ENCODE data around the gene ROR1.

The ROR1 gene

GRCh38 chr1:64162151-64162550 lies 388.3 kb downstream of the ROR1 start:
- TF ChIP-seq SIN3A (IDR thresholded peaks at IDR 0.05; ENCODE audit: borderline replicate concordance, insufficient read depth, low read length) (no peak), POLR2AphosphoS5 (IDR thresholded peaks at IDR 0.05; ENCODE audit: low read depth, low read length) (no peak), TAF1 (IDR thresholded peaks at IDR 0.05; ENCODE audit: borderline replicate concordance, insufficient read depth, low read length) (no peak), REST (IDR thresholded peaks at IDR 0.05; ENCODE audit: insufficient read depth in 1 of 2, low read depth in 2 of 2, low read length in 2 of 2) (no peak), FOXP2 (optimal IDR thresholded peaks at IDR 0.05; ENCODE audit: borderline replicate concordance, extremely low read depth, extremely low read length, insufficient read depth) (no peak)

DNA sequence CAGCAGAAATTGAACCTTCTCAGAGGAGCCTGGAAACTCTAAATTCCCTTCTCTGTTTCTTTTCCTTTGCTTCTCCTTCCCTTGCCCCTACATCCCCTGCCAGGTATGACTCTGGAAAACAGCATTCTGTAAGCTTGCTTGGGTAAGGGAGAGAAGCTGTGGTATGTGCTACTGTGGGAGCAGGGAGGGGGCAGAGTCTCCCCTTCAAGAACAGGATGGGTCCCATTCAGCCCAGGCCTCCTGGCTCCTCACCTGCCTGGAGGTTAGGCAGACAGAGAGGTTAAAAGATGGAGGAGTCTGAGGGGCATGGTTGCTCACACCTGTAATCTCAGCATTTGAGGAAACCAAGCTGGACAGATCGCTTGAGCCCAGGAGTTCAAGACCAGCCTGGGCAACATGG lies 389.0 kb downstream of the ROR1 start:
- TF ChIP-seq TAF1 (IDR thresholded peaks at IDR 0.05; ENCODE audit: borderline replicate concordance, insufficient read depth, low read length) = no peak
- TF ChIP-seq REST (IDR thresholded peaks at IDR 0.05; ENCODE audit: insufficient read depth in 1 of 2, low read depth in 2 of 2, low read length in 2 of 2) = no peak
- TF ChIP-seq SIN3A (IDR thresholded peaks at IDR 0.05; ENCODE audit: borderline replicate concordance, insufficient read depth, low read length) = no peak
- no peak for TF ChIP-seq FOXP2 (optimal IDR thresholded peaks at IDR 0.05; ENCODE audit: borderline replicate concordance, extremely low read depth, extremely low read length, insufficient read depth)
- TF ChIP-seq POLR2AphosphoS5 (IDR thresholded peaks at IDR 0.05; ENCODE audit: low read depth, low read length) = no peak

DNA sequence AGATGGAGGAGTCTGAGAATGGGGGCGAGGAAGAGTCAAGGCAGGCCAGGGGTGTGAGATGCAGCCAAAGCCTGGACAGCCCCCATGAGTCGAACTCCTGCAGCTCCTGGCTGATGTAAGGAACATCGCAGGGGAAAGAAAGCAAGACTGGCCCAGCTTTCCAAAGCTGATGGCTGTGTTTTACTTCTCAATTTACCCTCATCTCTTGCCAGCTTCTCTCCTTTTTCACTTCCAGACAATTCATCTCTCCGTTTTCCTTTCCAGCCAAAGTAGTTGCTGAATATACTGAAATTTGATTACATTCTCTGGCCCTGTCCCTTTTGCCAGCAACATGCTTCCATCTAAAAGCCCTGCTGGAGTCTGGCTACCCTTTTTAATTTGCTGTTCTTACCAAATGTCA lies 389.6 kb downstream of the ROR1 start:
- TF ChIP-seq TAF1 (IDR thresholded peaks at IDR 0.05; ENCODE audit: borderline replicate concordance, insufficient read depth, low read length) (no peak), FOXP2 (optimal IDR thresholded peaks at IDR 0.05; ENCODE audit: borderline replicate concordance, extremely low read depth, extremely low read length, insufficient read depth) (no peak), POLR2AphosphoS5 (IDR thresholded peaks at IDR 0.05; ENCODE audit: low read depth, low read length) (no peak), REST (IDR thresholded peaks at IDR 0.05; ENCODE audit: insufficient read depth in 1 of 2, low read depth in 2 of 2, low read length in 2 of 2) (no peak), SIN3A (IDR thresholded peaks at IDR 0.05; ENCODE audit: borderline replicate concordance, insufficient read depth, low read length) (no peak)

GRCh38 chr1:64163970-64164369 lies 390.2 kb downstream of the ROR1 start:
- no peak for TF ChIP-seq REST (IDR thresholded peaks at IDR 0.05; ENCODE audit: insufficient read depth in 1 of 2, low read depth in 2 of 2, low read length in 2 of 2)
- TF ChIP-seq SIN3A (IDR thresholded peaks at IDR 0.05; ENCODE audit: borderline replicate concordance, insufficient read depth, low read length) = no peak
- TF ChIP-seq TAF1 (IDR thresholded peaks at IDR 0.05; ENCODE audit: borderline replicate concordance, insufficient read depth, low read length) = no peak
- no peak for TF ChIP-seq FOXP2 (optimal IDR thresholded peaks at IDR 0.05; ENCODE audit: borderline replicate concordance, extremely low read depth, extremely low read length, insufficient read depth)
- no peak for TF ChIP-seq POLR2AphosphoS5 (IDR thresholded peaks at IDR 0.05; ENCODE audit: low read depth, low read length)

GRCh38 chr1:64166629-64167028 lies 392.8 kb downstream of the ROR1 start:
- TF ChIP-seq POLR2AphosphoS5 (IDR thresholded peaks at IDR 0.05; ENCODE audit: low read depth, low read length) (no peak), REST (IDR thresholded peaks at IDR 0.05; ENCODE audit: insufficient read depth in 1 of 2, low read depth in 2 of 2, low read length in 2 of 2) (no peak)
